Peyer's patch (tissue), 4 donors: ENCODE results near the gene CCDC149.

Experiments
- CTCF ChIP-seq, 6 experiments: fragments of 450-650 bp in 4 of 6; fragments of 200-600 bp in 2 of 6; sonication (generic) in 1 of 6; IDR thresholded peaks; one replicate each; pipeline ENCODE4 v1.5.1; 2017 to 2019; ENCODE audit warnings: antibody characterized with exemption in 6 of 6, mild to moderate bottlenecking in 3 of 6, moderate library complexity in 1 of 6
- POLR2A ChIP-seq, 2 donors: fragments of 450-650 bp; IDR thresholded peaks; one replicate each; pipeline ENCODE4 v1.5.1; 2017; ENCODE audit warnings: antibody characterized with exemption in 2 of 2, mild to moderate bottlenecking in 2 of 2, moderate library complexity in 2 of 2

GRCh38 chr4:24768604-24769003 lies 144.2 kb downstream of the CCDC149 start:
- TF ChIP-seq CTCF (IDR thresholded peaks at IDR 0.05) (no peak), POLR2A (IDR thresholded peaks at IDR 0.05) (no peak)
